Endothelial cell of umbilical vein (primary cell): Measurements from ENCODE around the gene MDFI. TPM values are rescaled to one million over a fixed set of nuclear protein-coding genes. Genes with fewer than 3 reads are reported as not detected.

ENCODE experiments used
- BruUV-seq: library from RNA; stranded (reverse); fragments of 400-500 nt; replicated peaks from 2 replicates; lab custom pipeline; 2021; lab: Mats Ljungman, UMichigan
- CTCF ChIA-PET: fragments of 300-600, 350-600 bp; sonication (Branson Sonifier 250); formaldehyde crosslinking; loops from one replicate; lab custom pipeline; 2021; ENCODE audit warnings: antibody characterized with exemption, inconsistent platforms; lab: Charles Lee
- POLR2A ChIA-PET: fragments of 300-600, 350-600 bp; sonication (Branson Sonifier 250); formaldehyde crosslinking; loops from one replicate; lab custom pipeline; 2021; ENCODE audit warnings: antibody characterized with exemption, inconsistent platforms; lab: Charles Lee
- DNase-seq: peaks from one replicate; pipeline ENCODE4 v3.0.0-alpha.2; 2011; ENCODE audit warnings: low read depth, low spot score
- FAIRE-seq: peaks from 2 replicates; lab custom pipeline; 2011; peaks lifted over from hg19 to GRCh38; lab: Jason Lieb, UNC
- H2AFZ ChIP-seq: 2 replicates; pipeline ENCODE4 v1.6.0; 2012; ENCODE audit warnings: low read depth, low read length, control low read depth, inconsistent platforms
- H3K27ac ChIP-seq: 2 replicates; pipeline ENCODE4 v1.5.1; 2011; ENCODE audit warnings: low read depth, mild to moderate bottlenecking, control low read depth, low read length, moderate library complexity; ENCODE audit not compliant: insufficient read depth
- H3K27me3 ChIP-seq, 2 experiments: 2 replicates each; pipeline versions ENCODE4 v1.6.0 to v1.6.1; 2011; ENCODE audit warnings: low read length in 2 of 2, mixed read lengths in 1 of 2; ENCODE audit not compliant: control insufficient read depth in 2 of 2, insufficient read depth in 2 of 2
- H3K36me3 ChIP-seq, 2 experiments: 2 replicates in 1 of 2; 3 replicates in 1 of 2; pipeline ENCODE4 v1.5.1; 2011; ENCODE audit warnings: low read length in 2 of 2, mild to moderate bottlenecking in 1 of 2, moderate library complexity in 1 of 2; ENCODE audit not compliant: control insufficient read depth in 2 of 2, insufficient read depth in 2 of 2; ENCODE audit errors: extremely low read depth in 1 of 2
- H3K4me1 ChIP-seq: 3 replicates; pipeline ENCODE4 v1.5.1; 2011; ENCODE audit warnings: mild to moderate bottlenecking, low read length; ENCODE audit not compliant: control insufficient read depth, insufficient read depth; ENCODE audit errors: extremely low read depth
- H3K4me2 ChIP-seq: 2 replicates; pipeline ENCODE4 v1.6.1; 2011; ENCODE audit warnings: low read length, control low read depth, mixed read lengths; ENCODE audit not compliant: insufficient read depth
- H3K4me3 ChIP-seq, 3 experiments: fragments of 200-600 bp in 1 of 3; sonication (generic), shearing (Covaris generic) in 1 of 3; replicated peaks in 1 of 3; 2 replicates each; pipeline ENCODE4 v1.5.1; 2011 to 2016; ENCODE audit warnings: control low read depth in 3 of 3, low read length in 3 of 3, mild to moderate bottlenecking in 2 of 3, inconsistent platforms in 1 of 3, low read depth in 1 of 3, moderate library complexity in 1 of 3; ENCODE audit not compliant: insufficient read depth in 1 of 3
- H3K79me2 ChIP-seq: 2 replicates; pipeline ENCODE4 v1.6.0; 2012; ENCODE audit warnings: low read length, inconsistent platforms; ENCODE audit not compliant: control insufficient read depth, insufficient read depth
- H3K9ac ChIP-seq: replicated peaks from 2 replicates; pipeline ENCODE3; 2011; ENCODE audit warnings: low read length, control low read depth; ENCODE audit not compliant: insufficient read depth; ENCODE audit errors: extremely low read depth
- H3K9me1 ChIP-seq: replicated peaks from 3 replicates; pipeline ENCODE4 v1.6.0; 2011; ENCODE audit warnings: mild to moderate bottlenecking, low read length; ENCODE audit not compliant: control insufficient read depth, insufficient read depth; ENCODE audit errors: extremely low read depth
- H3K9me3 ChIP-seq: replicated peaks from 2 replicates; pipeline ENCODE4 v1.5.1; 2012; ENCODE audit warnings: low read length, inconsistent platforms; ENCODE audit not compliant: control insufficient read depth, insufficient read depth
- H4K20me1 ChIP-seq: replicated peaks from 2 replicates; pipeline ENCODE3; 2011; ENCODE audit warnings: mild to moderate bottlenecking, low read length; ENCODE audit not compliant: control insufficient read depth, insufficient read depth; ENCODE audit errors: extremely low read depth
- CTCF ChIP-seq, 2 donors: IDR thresholded peaks; 1 replicate in 1 of 2; 2 replicates in 1 of 2; pipeline ENCODE4 v1.5.1; 2011; ENCODE audit warnings: low read length in 2 of 2, mild to moderate bottlenecking in 2 of 2, moderate library complexity in 2 of 2, control low read depth in 1 of 2, inconsistent platforms in 1 of 2, low read depth in 1 of 2; ENCODE audit not compliant: insufficient read depth in 1 of 2; ENCODE audit errors: extremely low read depth in 1 of 2
- FOS ChIP-seq: IDR thresholded peaks from 2 replicates; pipeline ENCODE4 v1.6.1; 2011; ENCODE audit warnings: mild to moderate bottlenecking, low read length, moderate library complexity, borderline replicate concordance; ENCODE audit not compliant: insufficient read depth
- GATA2 ChIP-seq: IDR thresholded peaks from 2 replicates; pipeline ENCODE4 v1.7.0; 2011; ENCODE audit warnings: low read depth, mild to moderate bottlenecking, moderate library complexity, mixed read lengths, low read length; ENCODE audit not compliant: insufficient read length, insufficient read depth
- POLR2A ChIP-seq: IDR thresholded peaks from 2 replicates; pipeline ENCODE4 v1.6.1; 2012; ENCODE audit warnings: low read depth, mild to moderate bottlenecking, control low read depth, low read length
- dilution Hi-C: fragments of 300-500 bp; cut with MboI; formaldehyde crosslinking; loops from one replicate; pipeline ENCODE4 v1.15.0; 2019; ENCODE audit warnings: low sequenced_read_pairs; ENCODE audit not compliant: extremely low pct_ligation_motif_present
- intact Hi-C: fragments of 100-400 bp; cut with micrococcal nuclease; formaldehyde crosslinking; loops from one replicate; pipeline ENCODE4 v1.10.0; 2022
- polyA plus RNA-seq, 4 experiments: library from polyadenylated mRNA; depleted of rRNA in 3 of 4; stranded (reverse) in 3 of 4; unstranded in 1 of 4; fragments of >200 nt; gene quantifications; 2 replicates each; pipeline versions ENCODE4 v1.2.1 to v1.2.3, GENCODE V29; 2011 to 2012; ENCODE audit warnings: missing spikeins in 1 of 4
- total RNA-seq: library from RNA; stranded (reverse); gene quantifications from 2 replicates; pipeline ENCODE4 v1.2.3, GENCODE V29; 2021

The MDFI gene
- total and polyA plus RNA-seq, 2 donors (not counting 3 experiments of a cell fraction or from before 2014, with no cell fraction given), result 32.4 to 74.1 TPM

GRCh38 chr6:41602864-41603608, 35.2 kb upstream of the MDFI start:
- peak; percentile 89 to 91 for TF ChIP-seq CTCF (IDR thresholded peaks at IDR 0.05; ENCODE audit: extremely low read depth in 1 of 2, insufficient read depth in 1 of 2, low read depth in 1 of 2, low read length in 2 of 2)
- TF ChIP-seq POLR2A, result no peak
- TF ChIP-seq FOS, result no peak
- Histone ChIP-seq H3K79me2 (no peaks in the 10 kb centered on the region), H3K36me3 (peaks cover 0 to 2% of the 10 kb centered on the region in 2 experiments), H3K4me1 (no peaks in the 10 kb centered on the region), H4K20me1 (no peaks in the 10 kb centered on the region), H3K27me3 (no peaks in the 10 kb centered on the region), H3K4me3 (no peak overlapping the region), H3K27ac (no peak overlapping the region), H3K9me3 (no peaks in the 10 kb centered on the region), H3K9me1 (no peaks in the 10 kb centered on the region), H2AFZ (no peak overlapping the region), H3K9ac (no peak overlapping the region), H3K4me2 (no peak overlapping the region)
- BruUV-seq, result no TSS peak
- intact Hi-C loops (loop anchor here (1.0 kb wide), 4 partner anchors 35 to 234 kb away; partner anchors contain the start of gene MDFI), dilution Hi-C loops (no loop called here)
- ChIA-PET CTCF (interaction anchor here (0.6 to 7.2 kb wide), 47 partner anchors 8 to 440 kb away, joined by 3 to 226 read pairs (median 6); partner anchors contain the start of genes FOXP4 and MDFI), POLR2A (interaction anchor here (1.0 kb wide), 1 partner anchor 79 kb away, joined by 4 read pairs; no protein-coding TSS in a partner anchor)
- DNase-seq, result peak; percentile 82
- peak; percentile 96 for FAIRE-seq

GRCh38 chr6:41604006-41604405, 34.3 kb upstream of the MDFI start:
- intact Hi-C loops, result no loop called here
- dilution Hi-C loops, result no loop called here
- CTCF ChIA-PET, result interaction anchor here (2.2 to 7.2 kb wide), 5 partner anchors 15 to 179 kb away, joined by 9 to 226 read pairs (median 20); no protein-coding TSS in a partner anchor
- Histone ChIP-seq H3K9ac (no peak overlapping the region), H3K79me2 (no peaks in the 10 kb centered on the region), H3K4me1 (no peaks in the 10 kb centered on the region), H3K36me3 (no peaks in the 10 kb centered on the region), H2AFZ (no peak overlapping the region), H3K9me3 (no peaks in the 10 kb centered on the region), H3K4me3 (no peak overlapping the region), H3K27ac (no peak overlapping the region), H3K9me1 (no peaks in the 10 kb centered on the region), H3K4me2 (no peak overlapping the region), H3K27me3 (no peaks in the 10 kb centered on the region), H4K20me1 (no peaks in the 10 kb centered on the region)
- POLR2A ChIA-PET, result no interaction called here
- BruUV-seq, result no TSS peak
- no peak for TF ChIP-seq CTCF (IDR thresholded peaks at IDR 0.05; ENCODE audit: extremely low read depth in 1 of 2, insufficient read depth in 1 of 2, low read depth in 1 of 2, low read length in 2 of 2)
- TF ChIP-seq GATA2, result no peak
- no peak for TF ChIP-seq POLR2A
- FAIRE-seq (no peak), DNase-seq (no peak)
